Natural killer cell (primary cell): Measurements from ENCODE around the gene PSME1. TPM values are rescaled to one million over a fixed set of nuclear protein-coding genes. Genes with fewer than 3 reads are reported as not detected.

Experiments used
- ATAC-seq, 3 donors: fragments of 150-1000 bp in 2 of 3; fragments of 200-7000 bp in 1 of 3; cut with Tn5 transposase; 1 replicate in 1 of 3; 2 replicates in 2 of 3; pipeline ENCODE4 v1.10.0; 2021; ENCODE audit warnings: mild to moderate bottlenecking in 2 of 3, moderate library complexity in 2 of 3
- DNase-seq, 2 donors: peaks; one replicate each; pipeline versions ENCODE4 v3.0.0 to v3.0.0-alpha.2; 2013 to 2021; ENCODE audit warnings: mixed read lengths in 1 of 2
- H3K27ac ChIP-seq: one replicate; pipeline ENCODE4 v1.5.1; 2013; ENCODE audit warnings: mild to moderate bottlenecking, low read length
- H3K27me3 ChIP-seq: one replicate; pipeline ENCODE4 v1.6.1; 2013; ENCODE audit warnings: low read length; ENCODE audit not compliant: control insufficient read depth, insufficient read depth
- H3K36me3 ChIP-seq: one replicate; pipeline ENCODE4 v1.6.1; 2013; ENCODE audit warnings: low read length; ENCODE audit not compliant: control insufficient read depth, insufficient read depth
- H3K4me1 ChIP-seq: one replicate; pipeline ENCODE4 v1.6.1; 2013; ENCODE audit warnings: low read length; ENCODE audit not compliant: control insufficient read depth, insufficient read depth
- H3K4me3 ChIP-seq: one replicate; pipeline ENCODE4 v1.5.1; 2013; ENCODE audit warnings: low read length
- H3K9me3 ChIP-seq: one replicate; pipeline ENCODE4 v1.6.1; 2013; ENCODE audit warnings: low read length; ENCODE audit not compliant: control insufficient read depth, insufficient read depth
- H3K27ac Mint-ChIP-seq, 2 donors: one replicate each; pipeline ENCODE4 v1.8.0; 2022; ENCODE audit warnings: mild to moderate bottlenecking in 2 of 2, mixed read lengths in 2 of 2, moderate library complexity in 1 of 2
- H3K27me3 Mint-ChIP-seq, 2 donors: one replicate each; pipeline ENCODE4 v1.8.0; 2022; ENCODE audit warnings: low read depth in 2 of 2, mixed read lengths in 2 of 2
- H3K36me3 Mint-ChIP-seq: one replicate; pipeline ENCODE4 v1.8.0; 2022; ENCODE audit warnings: mixed read lengths
- H3K4me1 Mint-ChIP-seq, 2 donors: one replicate each; pipeline ENCODE4 v1.8.0; 2022; ENCODE audit warnings: mixed read lengths in 2 of 2
- H3K4me3 Mint-ChIP-seq: one replicate; pipeline ENCODE4 v1.8.0; 2022; ENCODE audit warnings: mild to moderate bottlenecking, moderate library complexity, mixed read lengths
- H3K9me3 Mint-ChIP-seq, 2 donors: one replicate each; pipeline ENCODE4 v1.8.0; 2022; ENCODE audit warnings: mixed read lengths in 2 of 2
- WGBS: methylation state at CpG from one replicate; pipeline ENCODE4 v1.1.7; 2013; ENCODE audit warnings: missing lambda C conversion rate; ENCODE audit not compliant: insufficient coverage; 5-methylcytosine and 5-hydroxymethylcytosine counted together
- intact Hi-C: fragments of 100-400 bp; cut with micrococcal nuclease; formaldehyde crosslinking; loops from one replicate; pipeline ENCODE4 v1.14.2; 2022
- total RNA-seq, 4 donors: library from RNA; stranded (reverse); fragments of 120-200 nt in 1 of 4; gene quantifications; one replicate each; pipeline versions ENCODE4 v1.2.3 to v1.2.4, GENCODE V29; 2013 to 2022
- TF ChIP-seq, protein P1 (sequence below): fragments of 200-600 bp; IDR thresholded peaks from one replicate; pipeline ENCODE4 v1.8.0; 2022; ENCODE audit warnings: antibody characterized with exemption

PSME1 gene
- total RNA-seq, 3 donors from 2014 or later (not counting 1 experiment from before 2014, with no cell fraction given) = 315 to 345 (median 318) TPM

GRCh38 chr14:24132976-24133375 lies 3.0 kb upstream of the PSME1 start:
- H3K4me1 ChIP-seq = peaks cover 30% of the 10 kb centered on the region
- Mint-ChIP-seq H3K27me3 (no peaks in the 10 kb centered on the region), H3K4me3 (no peak overlapping the region), H3K27ac (no peak overlapping the region), H3K9me3 (no peaks in the 10 kb centered on the region), H3K36me3 (no peaks in the 10 kb centered on the region), H3K4me1 (peaks cover 17 to 19% of the 10 kb centered on the region in 2 donors)
- ATAC-seq = no peak
- intact Hi-C loops = loop anchor here (10.0 kb wide), 1 partner anchor 1208 kb away; the partner anchor contains the start of gene PRMT5
- no peak for DNase-seq
- WGBS = 100% methylated on average over 1 of the region's 2 CpGs
- H3K4me3 ChIP-seq = no peak overlapping the region
- no peaks in the 10 kb centered on the region for H3K9me3 ChIP-seq
- no peaks in the 10 kb centered on the region for H3K27me3 ChIP-seq
- TF ChIP-seq, protein P1, sequence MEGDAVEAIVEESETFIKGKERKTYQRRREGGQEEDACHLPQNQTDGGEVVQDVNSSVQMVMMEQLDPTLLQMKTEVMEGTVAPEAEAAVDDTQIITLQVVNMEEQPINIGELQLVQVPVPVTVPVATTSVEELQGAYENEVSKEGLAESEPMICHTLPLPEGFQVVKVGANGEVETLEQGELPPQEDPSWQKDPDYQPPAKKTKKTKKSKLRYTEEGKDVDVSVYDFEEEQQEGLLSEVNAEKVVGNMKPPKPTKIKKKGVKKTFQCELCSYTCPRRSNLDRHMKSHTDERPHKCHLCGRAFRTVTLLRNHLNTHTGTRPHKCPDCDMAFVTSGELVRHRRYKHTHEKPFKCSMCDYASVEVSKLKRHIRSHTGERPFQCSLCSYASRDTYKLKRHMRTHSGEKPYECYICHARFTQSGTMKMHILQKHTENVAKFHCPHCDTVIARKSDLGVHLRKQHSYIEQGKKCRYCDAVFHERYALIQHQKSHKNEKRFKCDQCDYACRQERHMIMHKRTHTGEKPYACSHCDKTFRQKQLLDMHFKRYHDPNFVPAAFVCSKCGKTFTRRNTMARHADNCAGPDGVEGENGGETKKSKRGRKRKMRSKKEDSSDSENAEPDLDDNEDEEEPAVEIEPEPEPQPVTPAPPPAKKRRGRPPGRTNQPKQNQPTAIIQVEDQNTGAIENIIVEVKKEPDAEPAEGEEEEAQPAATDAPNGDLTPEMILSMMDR = no peak
- no peak overlapping the region for H3K27ac ChIP-seq
- H3K36me3 ChIP-seq = peaks cover 11% of the 10 kb centered on the region

DNA sequence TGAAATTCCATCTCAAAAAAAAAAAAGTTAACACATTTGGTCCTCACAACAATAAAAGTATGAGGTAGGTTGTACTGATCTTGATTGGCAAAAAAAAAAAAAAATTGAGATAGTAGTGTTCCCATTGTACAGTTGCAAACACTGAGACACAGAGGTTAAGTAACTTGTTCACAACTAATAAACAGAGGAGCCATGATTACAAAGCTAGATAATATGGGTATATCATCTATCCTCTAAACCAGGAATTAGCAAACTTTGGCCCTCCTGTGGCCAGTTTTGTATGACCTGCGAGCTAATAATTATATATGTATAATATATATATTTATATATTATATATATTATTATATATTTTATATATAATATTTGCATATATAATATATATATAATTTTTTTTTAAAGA lies 2.3 kb upstream of the PSME1 start:
- Mint-ChIP-seq H3K4me1 (peaks cover 21 to 24% of the 10 kb centered on the region in 2 donors), H3K36me3 (no peaks in the 10 kb centered on the region), H3K27ac (no peak overlapping the region), H3K4me3 (no peak overlapping the region), H3K9me3 (no peaks in the 10 kb centered on the region), H3K27me3 (no peaks in the 10 kb centered on the region)
- Histone ChIP-seq H3K36me3 (peaks cover 19% of the 10 kb centered on the region), H3K4me1 (peaks cover 30% of the 10 kb centered on the region), H3K27me3 (no peaks in the 10 kb centered on the region), H3K4me3 (no peak overlapping the region), H3K9me3 (no peaks in the 10 kb centered on the region), H3K27ac (no peak overlapping the region)
- no CpG with 5 or more reads among the region's 1 CpG for WGBS
- TF ChIP-seq, protein P1 = no peak
- ATAC-seq (no peak), DNase-seq (no peak)
- intact Hi-C loops = loop anchor here (10.0 kb wide), 1 partner anchor 1209 kb away; the partner anchor contains the start of gene PRMT5

DNA sequence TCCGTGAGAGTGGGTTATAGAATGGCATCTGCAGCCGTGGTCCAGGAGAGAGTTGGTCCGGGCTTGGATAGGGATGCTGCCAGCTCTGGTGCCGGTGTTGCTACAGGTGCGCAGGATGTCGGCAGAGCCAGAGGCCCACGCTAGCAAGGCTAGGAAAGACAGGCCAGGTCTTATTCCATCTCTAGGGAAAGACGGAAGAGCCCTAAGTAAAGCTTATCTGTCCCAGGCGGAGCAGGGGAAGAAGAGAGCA lies 485 bp upstream of the PSME1 start:
- DNase-seq (no peak), ATAC-seq (no peak)
- H3K4me1 Mint-ChIP-seq = peaks cover 31 to 34% of the 10 kb centered on the region in 2 donors
- no peaks in the 10 kb centered on the region for H3K9me3 Mint-ChIP-seq
- 20% methylated on average over 9 of the region's 9 CpGs for WGBS
- peak overlapping the region; percentile 91 to 94 for H3K27ac Mint-ChIP-seq
- peaks cover 41% of the 10 kb centered on the region for H3K4me1 ChIP-seq
- H3K9me3 ChIP-seq = no peaks in the 10 kb centered on the region
- H3K27ac ChIP-seq = peak overlapping the region; percentile 78
- H3K27me3 ChIP-seq = no peaks in the 10 kb centered on the region
- H3K4me3 ChIP-seq = peak overlapping the region; percentile 82
- intact Hi-C loops = loop anchor here (10.0 kb wide), 1 partner anchor 1211 kb away; the partner anchor contains the start of gene PRMT5
- H3K36me3 Mint-ChIP-seq = no peaks in the 10 kb centered on the region
- H3K27me3 Mint-ChIP-seq = no peaks in the 10 kb centered on the region
- peak overlapping the region; percentile 97 for H3K4me3 Mint-ChIP-seq
- peaks cover 25% of the 10 kb centered on the region for H3K36me3 ChIP-seq
- TF ChIP-seq, protein P1 = no peak
